ENCODE data around the gene MYO1D.
"Not testable (repeated sequence)": the region's sequence is repeated elsewhere in the genome, so short reads cannot be mapped to it uniquely, and the experiment has no call there.

The MYO1D gene

DNA sequence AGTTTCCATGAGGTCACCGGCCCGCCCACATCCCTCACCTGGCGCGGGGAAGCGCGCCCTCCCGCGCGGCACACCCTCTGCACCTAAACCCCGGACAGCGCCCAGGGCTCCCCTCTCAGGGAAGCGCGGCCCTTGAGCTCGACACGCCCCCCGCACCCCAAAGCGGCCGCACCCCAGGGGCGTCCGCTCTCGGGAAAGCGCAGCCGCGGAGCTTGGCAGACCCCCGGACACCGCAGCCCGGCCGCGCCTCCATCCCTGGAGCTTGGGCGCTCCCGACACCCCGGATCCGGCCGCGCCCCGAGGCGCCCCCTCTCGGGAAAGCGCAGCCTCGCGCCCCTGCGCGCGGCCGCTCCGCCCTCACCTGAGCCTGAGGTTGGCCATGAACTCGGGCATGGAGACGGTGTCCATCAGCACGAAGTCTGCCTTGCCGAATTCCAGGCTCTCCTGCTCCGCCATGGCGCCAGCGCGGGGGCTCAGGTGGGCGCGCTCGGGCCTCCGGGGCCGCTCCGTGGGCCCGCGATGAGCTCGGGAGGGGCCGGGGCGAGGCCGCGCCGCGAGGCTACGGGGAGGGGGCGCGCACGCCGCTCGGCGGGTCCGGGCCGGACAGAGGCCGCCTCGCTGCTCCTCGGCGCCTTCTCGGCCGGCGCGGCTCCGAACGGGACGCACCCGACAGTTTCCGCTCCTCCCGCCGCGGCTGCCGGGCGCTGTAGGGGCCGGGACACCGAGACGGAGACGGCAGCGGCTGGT, at the start of gene MYO1D:
Gene MYO1D (minus strand): TSS at position 708 of the 747 bp plus-strand sequence. CDS start 252 bp downstream, at position 456.
- Histone ChIP-seq H3K4me3 (peak within 1 kb of the TSS; percentile 58 to 98 (median 93)), H3K27ac (peak within 1 kb of the TSS; percentile 69 to 99 (median 90))

DNA sequence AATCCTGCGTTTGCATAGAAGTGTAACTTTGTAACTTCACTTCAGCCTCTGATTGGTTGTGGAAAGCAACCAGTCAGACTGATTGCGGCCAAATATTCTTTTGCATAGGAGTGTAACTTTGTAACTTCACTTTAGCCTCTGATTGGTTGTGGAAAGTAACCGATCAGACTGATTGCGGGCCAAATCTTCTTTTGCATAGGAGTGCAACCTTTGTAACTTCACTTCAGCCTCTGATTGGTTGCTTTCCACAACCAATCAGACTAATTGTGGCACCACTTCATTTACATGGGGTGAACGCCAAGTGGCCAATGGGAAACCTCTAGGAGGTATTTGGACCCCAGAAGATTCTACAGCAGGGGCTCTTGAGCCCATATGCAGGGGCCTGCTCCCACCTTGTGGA, 49.3 kb upstream of the MYO1D start:
- Histone ChIP-seq H3K27ac (no peak overlapping the region), H3K4me3 (no peak overlapping the region)

DNA sequence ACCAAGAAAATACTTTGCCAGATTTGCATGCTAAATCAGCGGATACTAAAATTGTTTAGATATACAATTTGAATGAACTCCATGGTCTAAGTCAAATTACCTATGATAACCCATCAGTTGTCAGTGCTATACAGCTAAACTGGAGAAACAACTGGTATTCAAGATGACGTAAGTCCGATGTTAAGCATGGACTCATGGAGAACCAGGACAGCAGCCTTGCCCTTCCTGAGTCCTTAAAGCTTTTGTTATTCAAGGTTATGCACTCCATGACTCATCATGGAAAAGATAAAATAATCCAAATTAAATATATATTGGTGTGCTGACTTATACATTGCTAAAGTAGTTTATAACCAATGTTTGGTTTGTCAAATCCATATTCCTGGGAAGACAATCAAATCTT, 47.0 kb upstream of the MYO1D start:
- not testable (repeated sequence) for H3K4me3 ChIP-seq, H3K27ac ChIP-seq

DNA sequence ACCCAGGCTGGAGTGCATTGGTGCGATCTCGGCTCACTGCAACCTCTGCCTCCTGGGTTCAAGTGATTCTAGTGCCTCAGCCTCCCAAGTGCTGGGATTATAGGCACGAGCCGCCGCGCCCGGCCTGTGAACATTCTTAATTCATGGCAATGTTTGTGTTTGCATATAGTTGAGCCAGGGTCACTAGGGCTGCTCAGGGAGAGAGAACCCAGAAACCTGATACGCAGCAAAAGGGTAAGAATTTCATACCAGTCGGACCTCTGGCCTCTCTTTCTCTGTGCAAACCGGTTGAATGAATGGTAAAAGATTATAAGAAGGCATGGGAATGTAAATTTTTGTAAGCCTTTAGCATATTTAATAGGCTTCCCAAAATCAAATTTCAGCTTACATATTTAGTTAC, 44.1 kb upstream of the MYO1D start:
- Histone ChIP-seq H3K27ac (no peak overlapping the region), H3K4me3 (no peak overlapping the region)

DNA sequence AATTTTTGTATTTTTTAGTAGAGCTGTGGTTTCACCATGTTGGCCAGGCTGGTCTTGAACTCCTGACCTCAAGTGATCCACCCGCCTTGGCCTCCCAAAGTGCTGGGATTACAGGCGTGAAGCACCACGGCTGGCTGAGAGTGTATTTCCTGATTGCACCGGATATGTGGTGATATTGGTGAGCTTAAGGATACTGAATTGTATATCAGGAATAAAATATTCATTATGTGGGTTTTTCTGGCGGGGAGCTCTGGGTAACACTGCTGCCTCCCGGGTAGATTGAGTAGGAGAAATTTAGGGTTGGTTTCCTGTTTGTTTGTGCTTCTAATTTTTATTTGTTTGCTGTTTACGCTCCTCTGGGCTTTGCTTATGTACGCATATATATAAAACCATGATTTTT, 43.4 kb upstream of the MYO1D start:
- H3K27ac ChIP-seq: no peak overlapping the region
- no peak overlapping the region for H3K4me3 ChIP-seq

DNA sequence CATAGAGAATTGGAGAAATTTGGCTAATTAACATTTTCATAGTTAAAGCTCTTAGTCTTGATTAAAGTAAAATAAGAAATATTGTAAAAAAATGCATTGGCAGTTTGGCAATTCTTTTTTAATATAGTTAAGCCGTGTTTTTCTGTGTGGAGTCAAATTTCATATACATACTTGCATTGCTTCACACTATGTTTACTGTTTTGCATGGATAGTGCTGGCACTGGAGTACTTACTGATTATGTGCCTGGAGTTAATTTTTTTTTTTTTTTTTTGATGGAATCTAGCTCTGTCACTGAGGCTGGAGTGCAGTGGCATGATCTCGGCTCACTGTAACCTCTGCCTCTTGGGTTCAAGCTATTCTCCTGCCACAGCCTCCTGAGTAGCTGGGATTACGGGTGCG, 43.0 kb upstream of the MYO1D start:
- H3K27ac ChIP-seq, H3K4me3 ChIP-seq: not testable (repeated sequence)

DNA sequence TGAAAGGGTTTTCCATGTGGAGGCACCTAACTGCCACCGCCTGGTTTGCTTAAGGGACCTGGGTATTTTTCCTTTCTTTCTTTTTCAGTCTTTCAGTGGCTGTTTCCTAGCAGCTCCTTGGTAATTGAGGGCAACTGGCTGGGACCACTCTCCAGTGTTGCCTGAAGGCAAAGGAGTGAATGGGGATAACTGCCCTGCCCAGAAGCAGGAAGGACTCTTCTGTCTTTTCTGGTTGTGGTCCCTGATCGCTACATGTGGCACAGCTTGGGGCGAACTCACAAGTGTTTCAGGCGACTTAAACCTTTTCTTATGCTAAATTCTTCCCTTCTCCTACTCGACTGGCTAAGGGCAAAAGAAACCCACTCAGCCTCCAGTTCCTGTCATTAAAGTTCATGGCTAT, 40.9 kb upstream of the MYO1D start:
- Histone ChIP-seq H3K27ac (no peak overlapping the region), H3K4me3 (no peak overlapping the region)

DNA sequence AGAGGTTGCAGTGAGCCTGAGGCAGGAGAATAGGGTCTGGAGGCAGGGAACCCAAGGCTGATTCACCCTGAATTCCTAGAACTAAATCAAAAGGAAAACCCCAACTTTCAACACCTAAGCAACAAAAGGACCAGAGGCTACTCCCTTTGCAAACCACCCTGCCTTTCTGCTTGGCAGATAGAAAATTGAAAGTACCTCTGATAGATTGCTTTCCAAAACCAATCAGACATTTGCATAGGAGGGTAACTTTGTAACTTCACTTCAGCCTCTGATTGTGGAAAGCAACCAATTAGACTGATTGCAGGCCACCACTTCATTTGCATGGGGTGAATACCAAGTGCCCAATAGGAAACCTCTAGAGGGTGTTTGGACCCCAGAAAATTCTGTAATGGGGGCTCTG, 40.2 kb upstream of the MYO1D start:
- Histone ChIP-seq H3K4me3 (no peak overlapping the region), H3K27ac (no peak overlapping the region)

DNA sequence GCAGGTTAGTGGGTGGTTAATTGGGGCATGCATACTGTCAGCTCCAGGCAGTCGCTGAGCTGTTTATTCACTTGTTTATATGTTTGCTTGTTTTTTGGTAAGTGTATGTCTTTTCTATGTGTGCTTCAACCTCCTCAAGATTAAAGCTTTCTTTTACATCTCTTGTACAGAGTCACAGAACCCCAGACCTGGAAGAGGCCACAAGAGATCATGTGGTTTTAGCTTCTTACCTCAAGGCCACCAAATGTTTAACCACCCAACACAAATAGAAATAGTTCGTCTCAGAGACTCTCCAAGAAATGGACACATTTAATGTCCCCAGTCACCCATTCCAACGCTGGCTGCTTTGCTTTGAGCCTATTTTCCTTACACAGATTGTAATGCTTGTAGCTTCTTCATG, 39.2 kb upstream of the MYO1D start:
- Histone ChIP-seq H3K27ac (no peak overlapping the region), H3K4me3 (no peak overlapping the region)

DNA sequence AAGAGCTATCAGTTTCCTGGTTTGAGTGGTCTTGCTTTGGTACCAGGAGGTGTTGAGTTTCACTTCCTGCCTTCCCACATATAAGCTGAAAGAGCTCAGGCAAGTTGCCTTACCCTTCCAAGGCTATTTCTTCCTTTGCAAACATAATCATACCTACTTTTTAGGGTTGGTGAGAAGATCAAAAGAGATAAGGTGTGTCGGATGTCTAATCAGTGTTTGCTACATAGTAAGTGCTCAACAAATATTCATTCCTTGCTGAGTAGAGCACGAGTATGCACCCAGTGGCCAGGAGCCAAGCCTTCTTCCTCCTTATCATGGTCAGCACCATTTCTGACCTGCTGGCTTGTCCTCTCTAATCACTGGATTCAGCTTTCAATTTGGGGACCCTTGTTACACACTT, 38.3 kb upstream of the MYO1D start:
- H3K27ac ChIP-seq: no peak overlapping the region
- H3K4me3 ChIP-seq: no peak overlapping the region

DNA sequence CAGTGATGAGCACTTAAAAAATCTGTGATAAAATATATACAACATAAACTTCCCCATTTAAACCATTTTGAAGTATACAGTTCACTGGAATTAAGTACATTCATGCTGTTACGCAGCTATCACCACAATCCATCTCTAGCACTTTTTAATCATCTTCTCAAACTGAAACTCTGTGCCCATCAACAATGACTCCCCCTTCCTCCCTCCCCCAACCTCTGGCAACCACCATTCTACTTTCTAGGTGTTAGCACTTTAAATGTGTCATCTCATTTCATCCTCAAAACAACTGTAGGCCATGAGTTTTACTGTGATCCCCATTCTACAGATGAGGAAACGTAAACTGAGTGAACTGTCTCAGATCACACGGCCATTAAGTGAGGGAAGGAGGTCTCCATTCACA, 37.3 kb upstream of the MYO1D start:
- Histone ChIP-seq H3K27ac (no peak overlapping the region), H3K4me3 (no peak overlapping the region)

DNA sequence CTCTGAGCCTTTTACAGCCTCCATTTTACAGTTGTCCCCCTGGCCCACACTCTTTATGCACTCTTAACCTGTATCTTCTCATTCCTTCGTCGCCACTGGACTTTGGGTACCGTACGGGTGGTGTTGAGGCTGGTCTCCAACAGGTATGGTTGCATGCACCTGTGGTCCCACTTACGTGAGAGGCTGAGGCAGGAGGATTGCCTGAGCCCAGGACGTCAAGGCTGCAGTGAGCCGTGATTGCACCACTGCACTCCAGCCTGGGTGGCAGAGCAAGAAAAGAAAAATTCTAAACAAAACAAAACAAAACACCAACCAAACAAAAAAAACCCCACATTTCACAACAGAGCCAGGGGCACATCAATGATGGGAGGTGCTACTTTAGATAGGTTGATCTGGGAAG, 36.7 kb upstream of the MYO1D start:
- Histone ChIP-seq H3K4me3 (no peak overlapping the region), H3K27ac (no peak overlapping the region)

DNA sequence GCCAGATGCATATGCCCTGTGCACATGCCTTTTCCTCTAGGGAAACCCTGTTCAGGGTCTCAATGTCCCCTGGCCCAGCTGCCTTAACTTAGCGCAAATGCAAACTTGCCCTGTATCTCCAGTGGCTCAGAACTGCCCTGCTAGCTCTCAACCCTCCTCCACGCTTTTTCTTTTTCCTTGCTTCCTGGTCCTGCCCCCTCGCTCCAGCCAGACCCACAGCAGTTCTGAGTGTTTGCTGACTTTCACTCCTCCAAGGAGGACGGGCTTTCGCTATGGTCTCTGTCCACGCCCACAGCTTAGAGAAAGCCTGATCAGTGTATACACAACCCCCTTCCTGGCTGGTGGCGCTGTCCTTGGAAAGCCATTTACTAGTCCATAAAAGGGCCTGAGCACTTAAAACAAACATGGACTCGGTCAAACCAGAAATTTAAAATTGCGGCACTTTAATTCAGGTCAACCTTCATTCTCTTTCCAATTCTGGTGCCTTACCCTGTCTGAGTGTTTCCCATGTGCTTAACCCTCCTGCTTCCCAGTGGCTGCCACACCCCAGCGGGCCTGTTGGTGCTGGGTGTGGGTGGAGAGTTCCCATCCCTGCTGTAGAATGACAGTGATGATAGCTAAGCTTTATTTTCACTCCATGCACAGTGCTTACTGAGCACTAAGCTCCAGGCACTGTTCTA, 35.4 kb upstream of the MYO1D start:
- peak overlapping the region in 9 of 21 experiments; percentile 3 to 66 (median 16) for H3K27ac ChIP-seq
- no peak overlapping the region for H3K4me3 ChIP-seq

DNA sequence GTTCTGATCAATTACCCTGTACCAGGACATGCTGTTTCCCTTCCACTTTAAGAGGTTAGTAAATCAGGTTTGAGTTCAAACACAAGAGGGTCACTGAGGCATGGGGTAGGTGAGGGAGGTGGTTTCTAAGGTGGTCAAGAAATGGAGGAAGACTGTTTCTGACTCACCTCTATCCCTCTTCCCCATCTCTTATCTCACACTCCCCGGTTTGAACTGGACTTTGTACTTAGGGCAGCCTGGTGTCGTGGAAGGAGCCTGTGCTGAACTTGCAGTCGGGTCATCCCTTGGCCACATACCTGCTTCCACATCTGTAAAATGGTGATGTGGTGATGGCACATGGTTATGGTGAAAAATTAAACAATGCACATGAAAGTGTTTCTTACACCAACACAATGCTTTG, 33.8 kb upstream of the MYO1D start:
- H3K27ac ChIP-seq: no peak overlapping the region
- no peak overlapping the region for H3K4me3 ChIP-seq

DNA sequence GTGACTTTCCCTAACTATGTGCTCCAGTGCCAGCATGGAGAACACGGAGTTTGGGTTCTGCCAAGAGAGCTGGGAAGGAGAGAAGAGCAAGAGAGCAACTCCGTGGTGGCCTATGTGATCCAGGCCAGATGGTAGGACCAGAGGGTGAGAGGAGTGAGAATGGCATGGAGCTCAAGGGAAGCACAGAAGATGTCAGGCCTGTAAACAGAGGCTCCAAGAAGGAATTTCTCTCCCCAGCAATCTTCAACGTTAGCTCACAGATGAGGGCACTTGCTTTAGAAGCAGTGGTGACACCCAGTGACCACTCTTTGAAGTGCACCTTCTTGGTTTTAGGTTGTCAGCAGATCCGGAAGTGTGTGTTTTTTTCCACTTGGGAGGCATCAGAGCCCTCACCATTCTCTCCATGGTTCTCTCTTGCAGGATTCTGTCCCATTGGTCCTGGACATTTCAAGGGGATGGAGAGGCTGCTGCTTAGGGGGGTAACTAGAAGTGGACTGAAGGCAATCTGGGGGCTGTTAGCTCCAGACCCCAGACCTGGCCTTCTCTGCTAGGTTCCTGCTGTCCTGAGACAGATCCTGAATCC, 33.0 kb upstream of the MYO1D start:
- H3K27ac ChIP-seq: peak overlapping the region in 1 of 21 experiments; percentile 27

DNA sequence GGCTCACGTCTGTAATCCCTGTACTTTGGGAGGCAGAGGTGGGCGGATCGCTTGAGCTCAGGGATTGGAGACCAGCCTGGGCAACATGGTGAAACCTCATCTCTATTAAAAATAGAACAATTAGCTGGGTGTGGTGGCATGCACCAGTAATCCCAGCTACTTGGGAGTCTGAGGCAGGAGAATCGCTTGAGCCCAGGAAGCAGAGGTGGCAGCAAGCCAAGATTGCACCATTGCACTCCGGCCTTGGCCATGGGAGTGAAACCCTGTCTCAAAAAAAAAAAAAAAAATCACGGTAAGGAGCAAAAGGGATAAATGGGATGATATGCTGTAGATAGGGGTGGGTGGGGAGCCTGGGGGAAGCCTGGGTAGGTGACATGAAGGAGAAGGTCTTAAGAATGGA, 30.7 kb upstream of the MYO1D start:
- Histone ChIP-seq H3K4me3 (no peak overlapping the region), H3K27ac (no peak overlapping the region)

More for the DNA sequence above, 33.0 kb upstream of the MYO1D start:
- no peak overlapping the region for H3K4me3 ChIP-seq

DNA sequence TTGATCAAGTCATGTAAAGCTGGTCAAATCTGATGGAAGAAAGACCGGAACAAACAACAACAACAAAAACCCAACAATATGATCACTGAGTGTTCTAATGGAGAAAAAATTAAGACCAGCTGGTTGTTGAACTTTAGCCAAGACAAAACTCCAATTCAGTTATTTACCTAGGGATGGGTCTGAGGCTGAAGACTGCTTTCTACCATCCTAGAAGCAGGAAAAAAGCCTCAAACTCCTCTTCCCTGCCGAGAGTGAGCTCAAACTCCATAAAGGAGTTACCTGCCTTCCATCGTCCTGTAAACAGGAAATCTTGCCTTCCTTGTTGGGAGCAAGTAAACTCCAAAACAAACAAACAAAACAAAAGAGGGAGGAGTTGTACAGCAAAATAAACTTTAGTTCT, 28.0 kb upstream of the MYO1D start:
- H3K4me3 ChIP-seq: no peak overlapping the region
- H3K27ac ChIP-seq: no peak overlapping the region

DNA sequence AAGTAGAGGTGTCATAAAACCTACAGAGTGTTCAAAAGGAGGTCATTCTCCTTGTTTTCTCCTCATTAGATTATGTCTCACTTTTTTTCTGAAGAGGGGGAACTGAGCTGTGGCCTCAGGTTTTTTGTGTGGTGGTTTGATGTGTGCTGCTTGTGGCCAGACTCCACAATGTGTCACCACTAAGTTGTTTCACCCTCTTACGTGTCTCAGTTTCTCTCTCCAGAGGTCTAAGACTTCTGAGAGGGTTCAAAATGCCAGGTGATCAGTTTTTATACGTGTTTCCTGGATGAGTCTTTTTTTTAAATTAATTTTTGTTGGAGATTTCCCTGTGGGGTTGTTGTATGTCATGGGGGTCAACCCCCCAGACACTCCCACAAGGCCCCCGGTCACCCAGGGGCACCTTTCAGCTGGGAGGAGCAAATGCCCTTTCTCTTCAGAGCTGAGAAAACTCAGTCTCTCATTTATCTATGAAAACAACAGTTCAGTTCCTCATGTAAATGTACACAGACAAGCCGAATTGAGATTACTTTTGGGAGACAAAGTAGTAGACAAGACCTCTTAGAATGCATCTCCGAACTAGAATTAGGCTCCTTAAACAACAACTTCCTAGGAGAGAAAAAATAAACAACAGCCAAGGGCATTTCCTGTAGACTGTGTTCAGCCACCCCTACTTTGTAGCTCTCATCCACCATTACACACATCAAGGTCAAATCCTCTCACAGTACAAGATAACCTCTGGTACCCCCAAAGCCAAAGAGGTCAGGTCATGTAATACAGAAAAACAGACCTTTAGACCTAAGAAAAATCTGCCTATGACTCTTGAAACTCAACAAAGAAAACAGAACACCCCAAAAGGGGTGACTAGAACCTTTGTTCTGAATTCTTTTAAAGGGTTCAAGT, 27.1 kb upstream of the MYO1D start:
- Histone ChIP-seq H3K4me3 (no peak overlapping the region), H3K27ac (no peak overlapping the region)

DNA sequence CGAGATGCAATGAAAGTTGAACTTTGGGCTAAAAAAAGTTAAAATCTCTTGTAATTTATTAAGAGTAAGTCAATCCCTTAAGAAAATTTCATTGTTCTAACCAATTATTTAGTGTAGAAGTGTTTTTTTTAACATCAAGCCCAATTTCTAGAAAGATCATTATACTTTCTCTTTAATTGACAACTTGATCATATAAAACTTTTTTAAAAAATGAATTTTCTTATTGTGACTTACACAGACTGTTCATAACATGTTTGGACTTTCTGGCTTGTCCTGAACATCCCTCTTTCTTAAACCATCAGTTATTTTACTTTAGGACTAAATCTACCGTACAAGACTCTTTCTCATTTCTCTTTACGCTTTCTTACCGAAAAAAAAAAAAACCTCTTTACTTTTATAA, 24.8 kb upstream of the MYO1D start:
- H3K27ac ChIP-seq: no peak overlapping the region
- no peak overlapping the region for H3K4me3 ChIP-seq
